ENCODE results near the gene RBM20. TPM values are rescaled to one million over a fixed set of nuclear protein-coding genes. Genes with fewer than 3 reads are reported as not detected.

RBM20 gene
- total and polyA plus RNA-seq, 2 of the 4 experiments (the other 2 are of a cell fraction), result under 0.01 to 0.15 TPM

GRCh38 chr10:110857265-110858171, 213.4 kb downstream of the RBM20 start:
- H3K36me3 ChIP-seq (ENCODE audit: control insufficient read depth, insufficient read depth, low read length), result no peaks in the 10 kb centered on the region
- 33% methylated on average over 3 of the region's 12 CpGs; no CpG with 5 or more reads in 1 of the 2 experiments for WGBS, 2 experiments (ENCODE audit: extremely low coverage in 2 of 2, insufficient read length in 1 of 2)
- H3K23ac ChIP-seq (ENCODE audit: low read depth, low read length), result no peak overlapping the region
- no peak overlapping the region for H3K56ac ChIP-seq (ENCODE audit: extremely low read depth, insufficient read depth, low read length)
- ChIA-PET CTCF (no interaction called here), POLR2A (ENCODE audit: unreplicated experiment) (no interaction called here)
- H3K79me1 ChIP-seq (ENCODE audit: low read depth in 1 of 2, low read length in 2 of 2), result no peaks in the 10 kb centered on the region
- TF ChIP-seq FOS (IDR thresholded peaks at IDR 0.05; ENCODE audit: low read depth, low read length) (no peak), USF2 (IDR thresholded peaks at IDR 0.05; ENCODE audit: low read depth, low read length) (no peak), BHLHE40 (IDR thresholded peaks at IDR 0.05; ENCODE audit: low read depth, low read length) (peak; percentile 70), MAFK (IDR thresholded peaks at IDR 0.05; ENCODE audit: low read depth, low read length) (no peak), ELK1 (IDR thresholded peaks at IDR 0.05; ENCODE audit: borderline replicate concordance, low read depth, low read length) (no peak), RFX5 (IDR thresholded peaks at IDR 0.05; ENCODE audit: low read depth, low read length) (no peak), SMC3 (IDR thresholded peaks at IDR 0.05; ENCODE audit: low read depth, low read length) (no peak), CHD1 (IDR thresholded peaks at IDR 0.05; ENCODE audit: low read depth, low read length) (no peak), CTCF (conservative IDR thresholded peaks at IDR 0.05; ENCODE audit: low read depth, low read length) (no peak), RCOR1 (IDR thresholded peaks at IDR 0.05; ENCODE audit: insufficient replicate concordance, low read length) (no peak), CEBPB (IDR thresholded peaks at IDR 0.05; ENCODE audit: low read depth, low read length) (peak; percentile 90), MXI1 (IDR thresholded peaks at IDR 0.05; ENCODE audit: borderline replicate concordance, low read depth, low read length) (no peak), RAD21 (IDR thresholded peaks at IDR 0.05; ENCODE audit: low read length) (no peak)
- dilution Hi-C loops (cut with HindIII; ENCODE audit: low sequenced_read_pairs, unreplicated experiment), result no loop called here
- no peak overlapping the region for H3K14ac ChIP-seq (replicated peaks; ENCODE audit: low read depth, low read length)
- H2AK5ac ChIP-seq (ENCODE audit: low read depth, low read length), result peak overlapping the region; percentile 39; the same call in 1 of the 2 replicates
- peak overlapping the region; percentile 36 for H3K18ac ChIP-seq (ENCODE audit: low read depth, low read length)
- peaks cover 5% of the 10 kb centered on the region; the same call in 1 of the 2 replicates for H3K27me3 ChIP-seq (ENCODE audit: control insufficient read depth, insufficient read depth, low read length)
- H4K91ac ChIP-seq (ENCODE audit: insufficient read depth, low read depth, low read length), result no peak overlapping the region
- no peak overlapping the region for H3K9ac ChIP-seq (ENCODE audit: low read depth, low read length)
- DNase-seq (peak; percentile 84), ATAC-seq (ENCODE audit: low read depth) (peak; percentile 38)
- no peak overlapping the region for H4K8ac ChIP-seq (ENCODE audit: low read depth in 2 of 2, low read length in 2 of 2)
- peak overlapping the region; percentile 7 for H3K4me2 ChIP-seq (ENCODE audit: low read depth, low read length)
- peaks cover 19% of the 10 kb centered on the region for H3K4me1 ChIP-seq (ENCODE audit: control insufficient read depth, insufficient read depth, low read length)
- no peak overlapping the region for H4K5ac ChIP-seq (ENCODE audit: low read depth, low read length)
- H3K9me1 ChIP-seq (ENCODE audit: insufficient read depth, low read length), result no peaks in the 10 kb centered on the region; the same call in 1 of the 2 replicates
- no peak overlapping the region for H2AK9ac ChIP-seq (replicated peaks; ENCODE audit: low read depth, low read length, poor library complexity)
- H3K9me3 ChIP-seq (ENCODE audit: control insufficient read depth, insufficient read depth, low read length), result no peaks in the 10 kb centered on the region
- H3K4ac ChIP-seq (ENCODE audit: low read depth, low read length), result no peak overlapping the region; the same call in 1 of the 2 replicates
- H3K4me3 ChIP-seq (ENCODE audit: insufficient read depth, low read depth, low read length), result no peak overlapping the region
- no peak overlapping the region for H2BK15ac ChIP-seq (ENCODE audit: low read depth, low read length)
- H2BK120ac ChIP-seq (ENCODE audit: low read depth, low read length), result peak overlapping the region; percentile 27
- peak overlapping the region; percentile 51; the same call in 1 of the 2 replicates for H2BK20ac ChIP-seq (ENCODE audit: low read depth, low read length)
- in situ Hi-C loops (cut with MboI; ENCODE audit: low sequenced_read_pairs), result no loop called here
- intact Hi-C loops (cut with micrococcal nuclease), result no loop called here
- H2BK5ac ChIP-seq (ENCODE audit: low read depth, low read length, poor library complexity, severe bottlenecking), result no peak overlapping the region
- H4K20me1 ChIP-seq (ENCODE audit: insufficient read depth, low read length), result no peaks in the 10 kb centered on the region
- BruUV-seq (replicated peaks), result no TSS peak
- H2AFZ ChIP-seq (replicated peaks; ENCODE audit: low read length, poor library complexity), result peak overlapping the region; percentile 46
- H3K27ac ChIP-seq (ENCODE audit: insufficient read depth, low read length), result peak overlapping the region; percentile 59; the same call in 1 of the 2 replicates
